Body of pancreas (tissue), 4 donors: ENCODE measurements around the gene ISL2. TPM values are rescaled to one million over a fixed set of nuclear protein-coding genes. Genes with fewer than 3 reads are reported as not detected.

ENCODE experiments used
- ATAC-seq: fragments of 150-250 bp; one replicate; pipeline ENCODE4 v1.9.1; 2016
- DNase-seq, 4 donors: peaks; one replicate each; pipeline ENCODE4 v3.0.0-alpha.2; 2019
- H3K27ac ChIP-seq, 4 donors: fragments of 200-600 bp; sonication (generic); 1 replicate in 3 of 4; 2 replicates in 1 of 4; pipeline versions ENCODE4 v1.5.1 to v1.6.1; 2016 to 2019; ENCODE audit warnings: mild to moderate bottlenecking in 1 of 4, mixed read lengths in 1 of 4, moderate library complexity in 1 of 4
- H3K27me3 ChIP-seq, 2 donors: fragments of 200-600 bp; sonication (generic); one replicate each; pipeline ENCODE4 v1.6.0; 2016; ENCODE audit warnings: mild to moderate bottlenecking in 1 of 2
- H3K36me3 ChIP-seq, 2 donors: fragments of 200-600 bp; sonication (generic); replicated peaks in 1 of 2; 2 replicates each; pipeline ENCODE4 v1.5.1; 2016; ENCODE audit warnings: low read depth in 2 of 2; ENCODE audit not compliant: insufficient read depth in 1 of 2
- H3K4me1 ChIP-seq: fragments of 200-600 bp; sonication (generic); one replicate; pipeline ENCODE4 v1.6.0; 2016
- H3K4me3 ChIP-seq, 2 donors: fragments of 200-600 bp; sonication (generic); 1 replicate in 1 of 2; 2 replicates in 1 of 2; pipeline ENCODE4 v1.5.1; 2016 to 2019
- H3K9me3 ChIP-seq, 3 donors: fragments of 200-600 bp; sonication (generic); 1 replicate in 2 of 3; 2 replicates in 1 of 3; pipeline ENCODE4 v1.5.1; 2016
- CTCF ChIP-seq, 7 experiments: fragments of 450-650 bp in 4 of 7; fragments of 200-600 bp in 3 of 7; sonication (generic) in 3 of 7; IDR thresholded peaks; one replicate each; pipeline ENCODE4 v1.5.1; 2016 to 2019; ENCODE audit warnings: antibody characterized with exemption in 7 of 7
- POLR2A ChIP-seq, 3 donors: fragments of 450-650 bp; IDR thresholded peaks; one replicate each; pipeline ENCODE4 v1.6.1; 2016; ENCODE audit warnings: antibody characterized with exemption in 3 of 3, mild to moderate bottlenecking in 2 of 3
- WGBS, 2 donors: methylation state at CpG; one replicate each; pipeline ENCODE4 v1.1.5; 2017; 5-methylcytosine and 5-hydroxymethylcytosine counted together
- intact Hi-C: fragments of 100-400 bp; cut with DNase I; formaldehyde crosslinking; loops from one replicate; pipeline ENCODE4 v1.15.1; 2023
- total RNA-seq, 2 donors: library from RNA; depleted of rRNA; stranded (reverse); fragments of >200 nt; gene quantifications; one replicate each; pipeline ENCODE4 v1.1.0, GENCODE V29; 2016

Gene ISL2
- total RNA-seq, 2 donors from 2014 or later = not detected

DNA sequence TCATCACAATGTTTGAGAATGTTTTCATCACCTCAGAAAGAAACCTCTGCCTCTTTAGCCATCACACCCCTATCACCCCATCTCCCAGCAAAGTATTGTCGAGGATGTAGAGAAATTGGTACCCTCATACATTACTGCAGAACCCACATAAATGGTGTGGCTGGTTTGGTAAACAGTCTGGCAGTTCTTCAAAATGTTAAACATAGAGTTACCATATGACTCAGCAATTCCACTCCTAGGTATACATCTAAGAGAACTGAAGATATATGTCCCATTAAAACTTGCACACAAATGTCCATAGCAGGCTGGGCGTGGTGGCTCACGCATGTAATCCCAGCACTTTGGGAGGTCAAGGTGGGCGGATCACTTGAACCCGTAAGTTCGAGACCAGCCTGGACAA lies 16.6 kb upstream of the ISL2 start:
- DNase-seq (no peak), ATAC-seq (no peak)
- 87% methylated on average over 6 of the region's 6 CpGs for WGBS, 2 donors
- intact Hi-C loops = no loop called here
- Histone ChIP-seq H3K9me3 (no peaks in the 10 kb centered on the region), H3K4me1 (peaks cover 5% of the 10 kb centered on the region), H3K36me3 (no peaks in the 10 kb centered on the region), H3K4me3 (no peak overlapping the region), H3K27ac (no peak overlapping the region), H3K27me3 (no peaks in the 10 kb centered on the region)
- TF ChIP-seq POLR2A (IDR thresholded peaks at IDR 0.05) = no peak
- no peak for TF ChIP-seq CTCF (IDR thresholded peaks at IDR 0.05)

DNA sequence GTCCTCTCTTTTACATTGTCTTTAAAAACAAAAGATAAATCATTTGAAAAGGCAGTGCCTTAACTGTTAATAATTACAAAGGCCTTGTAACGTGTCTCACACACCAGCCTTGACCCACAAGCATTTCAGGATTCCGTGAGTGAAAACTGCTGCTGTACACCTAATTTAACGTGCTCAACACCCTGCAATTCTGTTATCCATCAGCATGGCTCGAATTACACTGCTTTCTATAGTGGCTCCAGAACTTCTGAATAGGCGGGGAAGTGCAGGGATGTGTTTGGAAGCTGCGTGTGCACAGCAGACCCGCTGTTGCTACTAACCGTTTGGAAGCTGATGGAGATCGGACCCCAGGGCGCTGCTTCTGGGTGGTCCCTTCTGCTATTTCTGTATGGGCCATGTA lies 15.4 kb upstream of the ISL2 start:
- intact Hi-C loops = no loop called here

DNA sequence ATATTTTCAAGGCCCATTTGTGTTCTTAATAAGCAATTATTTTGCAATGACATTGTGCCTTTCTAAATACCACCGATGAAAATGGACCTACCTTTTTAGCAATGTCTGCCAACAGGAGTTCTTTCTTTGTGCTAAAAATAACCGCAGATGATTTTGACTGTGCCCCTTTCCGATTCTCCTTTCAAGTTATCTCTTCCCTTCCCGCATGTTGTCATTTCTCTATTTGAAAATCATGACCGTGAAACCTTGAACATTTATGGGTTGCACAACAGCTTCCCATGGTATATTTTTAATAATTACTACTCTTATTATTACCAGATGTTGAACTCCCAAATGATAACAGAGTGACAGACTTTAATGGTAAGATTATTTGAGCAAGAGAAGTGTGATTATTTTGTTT lies 15.0 kb upstream of the ISL2 start:
- intact Hi-C loops = no loop called here
- Histone ChIP-seq H3K4me1 (peaks cover 5% of the 10 kb centered on the region), H3K36me3 (no peaks in the 10 kb centered on the region), H3K27ac (no peak overlapping the region), H3K9me3 (no peaks in the 10 kb centered on the region), H3K27me3 (no peaks in the 10 kb centered on the region), H3K4me3 (no peak overlapping the region)
- no peak for DNase-seq
- WGBS, 2 donors = 24 to 27% methylated on average over 5 of the region's 5 CpGs
- ATAC-seq = no peak
- TF ChIP-seq POLR2A (IDR thresholded peaks at IDR 0.05) (no peak), CTCF (IDR thresholded peaks at IDR 0.05) (no peak)

More for the DNA sequence above, 15.4 kb upstream of the ISL2 start:
- H3K9me3 ChIP-seq = no peaks in the 10 kb centered on the region
- H3K36me3 ChIP-seq = no peaks in the 10 kb centered on the region
- ATAC-seq (no peak), DNase-seq (no peak)
- no peak overlapping the region for H3K27ac ChIP-seq
- no peaks in the 10 kb centered on the region for H3K27me3 ChIP-seq
- TF ChIP-seq CTCF (IDR thresholded peaks at IDR 0.05) (no peak), POLR2A (IDR thresholded peaks at IDR 0.05) (no peak)
- 57 to 71% methylated on average over 10 of the region's 10 CpGs for WGBS, 2 donors
- no peak overlapping the region for H3K4me3 ChIP-seq
- peaks cover 5% of the 10 kb centered on the region for H3K4me1 ChIP-seq

DNA sequence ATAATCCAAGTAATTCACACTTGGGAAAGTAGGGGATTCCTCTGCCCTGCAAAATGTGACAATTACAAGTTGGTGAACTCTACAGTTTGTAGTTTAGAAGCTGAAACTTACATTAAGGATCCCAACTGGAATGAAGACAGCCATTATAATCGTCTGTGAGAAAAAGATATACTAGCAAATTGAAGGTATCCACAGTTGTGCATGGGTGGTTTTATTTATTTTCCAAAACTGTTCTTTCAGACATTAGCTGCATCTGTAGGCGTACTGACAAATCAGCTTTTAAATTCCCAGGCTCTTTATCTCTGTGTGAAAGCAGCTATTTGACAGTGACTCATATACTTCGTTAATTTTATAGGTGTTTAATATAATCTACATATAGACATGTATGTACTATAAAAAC lies 12.5 kb upstream of the ISL2 start:
- Histone ChIP-seq H3K36me3 (no peaks in the 10 kb centered on the region), H3K27me3 (no peaks in the 10 kb centered on the region), H3K27ac (no peak overlapping the region), H3K9me3 (no peaks in the 10 kb centered on the region), H3K4me1 (peaks cover 5% of the 10 kb centered on the region), H3K4me3 (no peak overlapping the region)
- 49 to 56% methylated on average over 3 of the region's 3 CpGs for WGBS, 2 donors
- TF ChIP-seq POLR2A (IDR thresholded peaks at IDR 0.05) (no peak), CTCF (IDR thresholded peaks at IDR 0.05) (no peak)
- ATAC-seq (no peak), DNase-seq (no peak)
- intact Hi-C loops = no loop called here

GRCh38 chr15:76325704-76326103 lies 10.9 kb upstream of the ISL2 start:
- no peak overlapping the region for H3K4me3 ChIP-seq
- H3K27ac ChIP-seq = no peak overlapping the region
- H3K27me3 ChIP-seq = no peaks in the 10 kb centered on the region
- DNase-seq (no peak), ATAC-seq (no peak)
- TF ChIP-seq POLR2A (IDR thresholded peaks at IDR 0.05) = no peak
- no peak for TF ChIP-seq CTCF (IDR thresholded peaks at IDR 0.05)
- 77 to 83% methylated on average over 2 of the region's 2 CpGs for WGBS, 2 donors
- H3K4me1 ChIP-seq = peaks cover 5% of the 10 kb centered on the region
- intact Hi-C loops = no loop called here
- no peaks in the 10 kb centered on the region for H3K36me3 ChIP-seq
- no peaks in the 10 kb centered on the region for H3K9me3 ChIP-seq
